Left lung (tissue), 10 donors: ENCODE results near the gene DTNB. TPM values are rescaled to one million over a fixed set of nuclear protein-coding genes. Genes with fewer than 3 reads are reported as not detected.

Experiments
- ATAC-seq: fragments of 200-7000 bp; cut with Tn5 transposase; one replicate; pipeline ENCODE4 v1.9.1; 2020; ENCODE audit warnings: moderate library complexity
- DNase-seq, 4 donors: peaks; one replicate each; pipeline ENCODE4 v3.0.0-alpha.2; 2013 to 2020
- H3K27ac ChIP-seq, 2 donors: fragments of 200-600 bp; sonication (generic) in 1 of 2; one replicate each; pipeline versions ENCODE4 v1.5.0 to v1.8.0; 2020 to 2021
- H3K27me3 ChIP-seq, 2 donors: fragments of 200-600 bp; sonication (generic) in 1 of 2; one replicate each; pipeline versions ENCODE4 v1.5.0 to v1.8.0; 2020 to 2021
- H3K36me3 ChIP-seq, 2 donors: fragments of 200-600 bp; sonication (generic) in 1 of 2; one replicate each; pipeline versions ENCODE4 v1.5.0 to v1.8.0; 2020 to 2021
- H3K4me1 ChIP-seq, 2 donors: fragments of 200-600 bp; one replicate each; pipeline ENCODE4 v1.8.0; 2021
- H3K4me3 ChIP-seq, 2 donors: fragments of 200-600 bp; sonication (generic) in 1 of 2; one replicate each; pipeline versions ENCODE4 v1.5.0 to v1.8.0; 2020 to 2021; ENCODE audit warnings: mild to moderate bottlenecking in 1 of 2
- H3K9me3 ChIP-seq, 2 donors: fragments of 200-600 bp; sonication (generic) in 1 of 2; one replicate each; pipeline versions ENCODE4 v1.5.0 to v1.8.0; 2020 to 2021
- intact Hi-C, 2 donors: fragments of 100-400 bp; cut with DNase I; formaldehyde crosslinking; loops; one replicate each; pipeline versions ENCODE4 v1.11.2 to v1.14.2; 2022
- polyA plus RNA-seq, 6 donors: library from polyadenylated mRNA; unstranded; fragments of 120-200 nt; gene quantifications; one replicate each; pipeline ENCODE4 v1.2.1, GENCODE V29; 2013; ENCODE audit not compliant: insufficient read length in 6 of 6
- total RNA-seq, 2 donors: library from RNA; stranded (reverse); fragmentation: NEBNext Ultra II Directional; extraction: Animal tissue kit (Norgen Biotek cat#: 25700); gene quantifications; one replicate each; pipeline ENCODE4 v1.2.1, GENCODE V29; 2021
- TF ChIP-seq, protein P1 (sequence below), 2 donors: fragments of 200-600 bp; sonication (generic) in 1 of 2; IDR thresholded peaks; one replicate each; pipeline versions ENCODE4 v1.5.0 to v1.8.0; 2021; ENCODE audit warnings: antibody characterized with exemption in 2 of 2
- donor health status: DM: no; HTN: yes; CAD: no.
- donor health status: DM: no; HTN: no; CAD: no.

The DTNB gene
- total and polyA plus RNA-seq, 8 donors: 17.6 to 32.5 (median 29.5) TPM

DNA sequence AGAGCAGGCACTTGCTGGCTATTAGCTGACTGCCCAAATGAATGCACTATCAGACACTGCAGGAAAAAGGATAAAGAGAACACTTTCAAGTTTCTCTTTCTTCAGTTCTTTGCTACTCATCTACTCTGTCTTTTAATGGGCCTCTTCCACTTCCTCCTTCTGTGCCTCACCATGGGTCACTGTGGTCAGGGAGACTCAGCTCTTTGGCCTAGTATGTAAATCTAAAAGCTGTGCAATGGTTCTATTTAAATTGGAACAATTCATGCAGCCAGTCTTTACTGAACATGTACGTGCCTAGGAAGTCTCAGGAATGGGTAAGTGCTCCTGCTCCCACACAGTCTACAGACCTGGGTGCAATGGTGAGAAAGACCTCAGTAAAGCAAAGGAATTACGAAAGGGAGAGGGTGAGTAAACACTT is 252.5 kb downstream of the DTNB start:
- peak; percentile 78 for ATAC-seq
- intact Hi-C loops: no loop called here
- no peak overlapping the region for H3K27ac ChIP-seq
- peaks cover 0 to 5% of the 10 kb centered on the region in 2 donors for H3K36me3 ChIP-seq
- no peaks in the 10 kb centered on the region for H3K27me3 ChIP-seq
- DNase-seq: no peak
- H3K4me3 ChIP-seq: no peak overlapping the region
- H3K4me1 ChIP-seq: peaks cover 0 to 8% of the 10 kb centered on the region in 2 donors
- TF ChIP-seq, protein P1, sequence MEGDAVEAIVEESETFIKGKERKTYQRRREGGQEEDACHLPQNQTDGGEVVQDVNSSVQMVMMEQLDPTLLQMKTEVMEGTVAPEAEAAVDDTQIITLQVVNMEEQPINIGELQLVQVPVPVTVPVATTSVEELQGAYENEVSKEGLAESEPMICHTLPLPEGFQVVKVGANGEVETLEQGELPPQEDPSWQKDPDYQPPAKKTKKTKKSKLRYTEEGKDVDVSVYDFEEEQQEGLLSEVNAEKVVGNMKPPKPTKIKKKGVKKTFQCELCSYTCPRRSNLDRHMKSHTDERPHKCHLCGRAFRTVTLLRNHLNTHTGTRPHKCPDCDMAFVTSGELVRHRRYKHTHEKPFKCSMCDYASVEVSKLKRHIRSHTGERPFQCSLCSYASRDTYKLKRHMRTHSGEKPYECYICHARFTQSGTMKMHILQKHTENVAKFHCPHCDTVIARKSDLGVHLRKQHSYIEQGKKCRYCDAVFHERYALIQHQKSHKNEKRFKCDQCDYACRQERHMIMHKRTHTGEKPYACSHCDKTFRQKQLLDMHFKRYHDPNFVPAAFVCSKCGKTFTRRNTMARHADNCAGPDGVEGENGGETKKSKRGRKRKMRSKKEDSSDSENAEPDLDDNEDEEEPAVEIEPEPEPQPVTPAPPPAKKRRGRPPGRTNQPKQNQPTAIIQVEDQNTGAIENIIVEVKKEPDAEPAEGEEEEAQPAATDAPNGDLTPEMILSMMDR (IDR thresholded peaks at IDR 0.05): no peak
- no peaks in the 10 kb centered on the region for H3K9me3 ChIP-seq

DNA sequence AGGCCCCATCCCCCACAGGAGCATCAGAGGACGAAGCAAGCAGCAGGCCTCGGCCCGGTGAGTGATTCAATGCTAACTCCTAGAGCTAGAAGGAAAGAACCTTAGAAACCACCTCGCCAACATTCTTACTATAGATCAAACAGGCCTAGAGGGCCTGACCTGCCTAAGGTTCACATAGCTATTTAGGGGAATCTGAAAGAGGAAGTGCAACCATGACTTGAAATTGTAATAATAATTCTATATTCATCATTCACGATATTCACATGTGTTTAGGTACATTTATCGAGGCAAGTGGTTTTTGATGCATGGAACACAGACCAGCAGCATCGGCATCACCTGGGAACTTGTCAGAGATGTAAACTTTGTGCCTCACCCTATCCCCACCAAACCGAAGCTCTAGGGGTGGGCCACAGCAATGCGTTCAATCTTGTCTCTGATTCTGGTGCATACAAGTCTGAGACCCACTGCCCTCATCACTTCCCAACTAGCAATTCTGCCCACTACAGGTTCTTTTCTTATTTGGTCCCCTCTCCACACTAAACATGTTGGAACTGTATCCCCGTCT is 253.6 kb downstream of the DTNB start:
- Histone ChIP-seq H3K27ac (no peak overlapping the region), H3K9me3 (no peaks in the 10 kb centered on the region), H3K36me3 (peaks cover 0 to 5% of the 10 kb centered on the region in 2 donors), H3K4me1 (peaks cover 0 to 8% of the 10 kb centered on the region in 2 donors), H3K4me3 (no peak overlapping the region), H3K27me3 (no peaks in the 10 kb centered on the region)
- ATAC-seq (no peak), DNase-seq (no peak)
- intact Hi-C loops: no loop called here
- TF ChIP-seq, protein P1 (IDR thresholded peaks at IDR 0.05): no peak

DNA sequence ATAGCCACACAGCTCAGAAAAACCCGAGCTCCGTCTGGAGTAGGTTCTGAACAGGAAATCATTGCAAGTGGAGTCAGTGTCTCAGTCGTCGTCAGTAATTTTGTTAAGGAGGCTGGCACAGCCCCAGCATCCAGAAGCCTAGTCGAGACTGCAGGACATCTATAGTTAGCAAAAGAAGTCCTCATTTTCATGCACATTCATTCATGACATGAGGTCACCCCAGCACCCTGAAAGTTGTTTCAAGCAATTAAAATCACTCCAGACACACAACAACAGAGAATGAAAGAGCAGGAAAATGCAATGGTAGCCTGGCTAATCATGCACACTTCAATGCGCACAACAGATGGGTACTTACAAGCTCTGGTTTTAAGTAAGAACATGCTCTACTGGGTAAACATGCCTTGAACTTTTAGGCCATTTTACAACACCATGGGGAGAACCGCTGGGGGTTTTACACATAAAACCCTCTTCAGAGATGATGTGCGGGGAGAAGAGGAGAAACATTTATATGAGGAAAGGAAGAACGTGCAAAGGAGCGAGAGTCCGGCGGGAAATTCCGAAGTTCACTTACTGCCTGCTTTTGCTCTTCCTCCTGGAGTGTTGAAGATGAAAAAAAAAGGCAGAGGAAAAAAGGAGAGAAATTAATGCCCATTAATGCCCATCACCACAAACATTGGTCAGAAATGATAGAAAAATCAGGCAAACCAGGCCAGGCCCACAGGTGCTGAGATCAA is 254.3 kb downstream of the DTNB start:
- TF ChIP-seq, protein P1 (IDR thresholded peaks at IDR 0.05): no peak
- H3K27me3 ChIP-seq: no peaks in the 10 kb centered on the region
- H3K9me3 ChIP-seq: no peaks in the 10 kb centered on the region
- intact Hi-C loops: no loop called here
- no peak overlapping the region for H3K4me3 ChIP-seq
- peaks cover 0 to 8% of the 10 kb centered on the region in 2 donors for H3K4me1 ChIP-seq
- H3K36me3 ChIP-seq: peaks cover 0 to 5% of the 10 kb centered on the region in 2 donors
- no peak for ATAC-seq
- H3K27ac ChIP-seq: no peak overlapping the region
- DNase-seq: peak in 2 of 4 donors; percentile 5 to 24

DNA sequence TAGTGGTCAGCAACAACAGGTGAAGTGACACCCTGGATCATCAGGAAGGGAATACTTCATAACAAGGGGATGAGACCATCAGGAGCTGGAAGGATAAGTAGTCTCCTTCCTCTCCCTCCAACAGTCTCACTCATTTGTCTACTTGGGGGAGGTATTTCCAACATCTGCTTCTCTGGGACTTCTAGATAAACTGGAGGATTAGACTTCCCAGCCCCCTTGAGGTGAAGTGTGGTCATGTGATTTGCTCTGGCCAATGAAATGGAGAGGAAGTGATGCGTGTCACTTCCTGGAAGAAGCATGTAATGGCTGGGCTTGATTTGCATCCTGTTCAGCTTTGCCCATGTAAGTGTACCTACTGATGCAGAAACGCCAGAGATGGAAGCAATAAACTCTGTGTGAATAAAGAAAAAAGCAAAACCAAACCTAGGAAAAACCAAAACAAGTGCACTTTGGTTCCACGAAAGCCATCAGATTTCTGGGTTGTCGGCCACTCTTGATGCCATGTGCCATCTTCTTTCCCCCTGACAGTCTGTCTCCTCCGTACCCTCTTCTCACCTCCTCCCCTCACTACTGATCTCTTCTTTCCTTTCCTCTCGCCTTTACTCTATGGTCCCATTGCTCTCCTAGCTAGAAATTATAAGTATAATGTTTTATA is 255.5 kb downstream of the DTNB start:
- TF ChIP-seq, protein P1 (IDR thresholded peaks at IDR 0.05): no peak
- H3K9me3 ChIP-seq: no peaks in the 10 kb centered on the region
- no peak overlapping the region for H3K4me3 ChIP-seq
- ATAC-seq (no peak), DNase-seq (no peak)
- intact Hi-C loops: no loop called here
- no peak overlapping the region for H3K27ac ChIP-seq
- peaks cover 0 to 5% of the 10 kb centered on the region in 2 donors for H3K36me3 ChIP-seq
- peaks cover 0 to 8% of the 10 kb centered on the region in 2 donors for H3K4me1 ChIP-seq
- H3K27me3 ChIP-seq: no peaks in the 10 kb centered on the region

DNA sequence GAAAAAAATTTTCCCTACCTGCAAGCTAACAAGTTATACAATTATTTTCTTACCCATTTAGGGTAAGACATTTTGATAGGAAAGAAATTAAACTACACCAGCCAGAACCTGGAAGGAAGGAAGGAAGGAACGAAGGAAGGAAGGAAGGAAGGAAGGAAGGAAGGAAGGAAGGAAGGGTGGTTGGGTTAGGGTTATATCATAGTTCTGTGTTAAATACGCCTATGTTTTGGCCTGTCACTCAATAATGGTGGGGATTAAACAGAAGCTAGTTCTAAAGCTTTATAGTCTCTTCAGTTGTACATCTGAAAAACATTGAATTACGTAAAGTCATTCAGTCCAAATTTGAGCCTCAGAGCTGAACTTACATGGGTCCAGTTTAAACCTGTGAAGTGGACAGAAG is 256.7 kb downstream of the DTNB start:
- Histone ChIP-seq H3K4me1 (peaks cover 0 to 7% of the 10 kb centered on the region in 2 donors), H3K27me3 (no peaks in the 10 kb centered on the region), H3K27ac (no peak overlapping the region), H3K9me3 (no peaks in the 10 kb centered on the region), H3K36me3 (peaks cover 0 to 5% of the 10 kb centered on the region in 2 donors), H3K4me3 (no peak overlapping the region)
- TF ChIP-seq, protein P1 (IDR thresholded peaks at IDR 0.05): no peak
- intact Hi-C loops: no loop called here
- ATAC-seq (no peak), DNase-seq (no peak)
